DMS 273 (cell line): ENCODE measurements around the gene WDR86.

Experiments used
- DNase-seq: peaks from one replicate; lab custom pipeline; 2025; ENCODE audit not compliant: unreplicated experiment; lab: John Stamatoyannopoulos, UW

WDR86 gene

DNA sequence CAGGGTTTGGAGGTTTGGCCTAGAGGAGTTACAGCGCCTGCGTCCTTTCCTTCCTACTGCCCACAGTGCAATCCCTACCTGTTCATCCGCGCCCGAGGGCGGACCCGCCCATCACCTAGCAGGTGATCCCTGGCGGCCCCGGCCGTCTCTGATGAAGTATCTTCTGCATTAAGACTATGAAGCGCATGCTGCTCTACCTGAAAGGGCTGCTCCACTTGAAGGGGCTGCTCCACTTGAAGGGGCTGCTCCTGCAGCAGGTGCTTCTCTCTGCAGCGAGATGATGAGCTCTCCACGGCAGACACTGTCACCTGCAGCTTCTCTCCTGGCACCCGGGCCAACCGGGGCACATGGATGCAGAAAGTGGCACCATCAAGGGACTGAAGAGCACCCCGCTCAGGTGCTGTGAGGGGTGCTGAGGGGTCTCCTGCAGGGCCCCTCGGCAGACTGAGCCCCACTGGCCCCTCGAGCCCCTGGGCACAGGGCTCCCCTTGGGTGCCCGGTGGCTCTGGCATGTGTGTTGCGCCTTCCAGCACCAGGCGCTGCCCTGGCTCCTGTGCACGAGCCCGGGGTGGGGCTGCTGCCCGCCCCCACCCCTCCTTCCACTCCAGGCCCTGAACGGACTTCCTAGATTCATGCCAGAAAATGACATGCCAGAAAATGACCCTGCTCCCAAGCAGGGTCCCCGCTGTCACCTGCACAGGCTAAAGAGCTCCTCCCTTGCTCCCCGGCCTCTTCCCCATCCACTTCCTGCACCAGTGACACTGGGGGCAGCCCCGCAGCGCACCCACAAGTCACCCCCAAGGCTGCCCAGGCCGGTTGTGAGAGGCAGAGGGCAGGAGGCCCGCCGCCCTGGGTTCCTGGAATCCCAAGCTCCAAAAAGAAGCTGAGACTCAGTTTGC, 29.4 kb downstream of the WDR86 start:
- DNase-seq, result no peak

- no peak for DNase-seq
These were observed 30.2 kb downstream of the WDR86 start for GRCh38 chr7:151379534-151380198.

GRCh38 chr7:151379193-151379520, 30.7 kb downstream of the WDR86 start:
- no peak for DNase-seq

GRCh38 chr7:151378496-151379192, 31.2 kb downstream of the WDR86 start:
- no peak for DNase-seq

DNA sequence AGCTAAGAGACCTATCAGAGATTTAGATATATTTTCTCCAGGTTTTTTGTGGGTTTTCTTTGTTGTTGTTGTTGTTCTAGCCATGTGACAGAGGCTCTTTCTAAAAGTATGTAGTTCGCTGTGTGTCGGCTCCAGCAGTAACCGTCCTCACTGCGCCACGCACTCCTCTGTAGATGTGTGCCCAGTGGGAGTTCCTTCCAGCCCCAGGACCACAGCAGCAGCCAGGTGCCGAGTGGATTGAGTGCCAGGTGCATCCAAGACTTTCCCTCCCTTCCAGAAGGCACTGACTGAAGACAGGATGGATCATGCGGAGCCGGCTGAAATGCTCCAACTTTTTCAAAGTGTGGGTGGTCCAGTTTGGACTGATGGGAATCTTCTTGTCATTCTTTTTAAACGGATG, 31.8 kb downstream of the WDR86 start:
- DNase-seq, result no peak

DNA sequence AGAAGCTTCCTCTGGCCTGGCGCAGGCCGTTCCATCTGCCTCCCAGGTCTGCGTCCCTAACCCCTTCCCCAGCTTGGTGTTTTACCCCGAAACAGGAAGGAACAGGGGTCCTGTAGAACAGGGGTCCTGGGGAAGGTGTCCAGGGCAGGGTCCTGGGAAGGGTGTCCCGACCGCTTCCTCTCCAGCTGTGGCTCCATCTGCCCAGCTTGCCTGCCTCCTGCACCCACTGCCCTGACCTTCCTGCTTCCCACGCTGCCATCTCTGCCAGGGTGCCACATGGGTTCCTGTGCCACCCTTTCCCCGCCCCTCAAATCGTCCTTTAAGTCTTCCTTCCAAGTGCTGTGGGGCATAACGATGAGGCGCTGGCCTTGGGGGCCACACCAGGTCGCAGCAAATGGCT, 32.4 kb downstream of the WDR86 start:
- DNase-seq, result no peak

DNA sequence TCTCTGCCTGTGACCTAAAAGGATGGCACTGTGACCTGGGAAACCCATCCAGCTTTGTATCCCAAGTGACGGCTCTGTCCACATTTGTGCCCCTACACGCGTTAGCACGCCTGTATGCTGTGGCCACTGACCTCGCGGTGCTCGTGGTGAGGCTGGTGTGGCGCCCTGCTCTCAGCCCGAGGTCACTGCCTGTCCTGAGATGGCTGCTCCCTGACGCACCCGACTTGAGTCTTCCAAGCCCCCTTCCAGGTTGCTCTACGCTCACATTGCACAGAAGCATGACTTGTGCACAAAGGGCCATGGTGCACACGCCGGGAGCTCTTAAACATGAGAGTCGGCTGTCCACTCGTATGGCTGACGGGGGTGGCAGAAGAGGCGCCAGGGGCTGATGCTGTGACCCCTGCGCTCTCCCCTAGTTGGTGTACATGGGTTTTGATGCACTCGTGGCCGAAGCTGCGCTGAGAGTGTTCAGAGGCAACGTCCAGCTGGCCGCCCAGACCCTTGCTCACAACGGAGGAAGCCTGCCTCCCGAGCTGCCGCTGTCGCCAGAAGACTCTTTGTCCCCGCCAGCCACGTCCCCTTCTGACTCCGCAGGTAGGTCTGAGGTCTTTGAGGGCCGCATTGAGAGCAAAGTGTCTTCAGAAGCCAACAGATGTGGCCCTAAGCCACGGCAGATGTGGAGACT, 33.5 kb downstream of the WDR86 start:
- DNase-seq, result no peak

DNA sequence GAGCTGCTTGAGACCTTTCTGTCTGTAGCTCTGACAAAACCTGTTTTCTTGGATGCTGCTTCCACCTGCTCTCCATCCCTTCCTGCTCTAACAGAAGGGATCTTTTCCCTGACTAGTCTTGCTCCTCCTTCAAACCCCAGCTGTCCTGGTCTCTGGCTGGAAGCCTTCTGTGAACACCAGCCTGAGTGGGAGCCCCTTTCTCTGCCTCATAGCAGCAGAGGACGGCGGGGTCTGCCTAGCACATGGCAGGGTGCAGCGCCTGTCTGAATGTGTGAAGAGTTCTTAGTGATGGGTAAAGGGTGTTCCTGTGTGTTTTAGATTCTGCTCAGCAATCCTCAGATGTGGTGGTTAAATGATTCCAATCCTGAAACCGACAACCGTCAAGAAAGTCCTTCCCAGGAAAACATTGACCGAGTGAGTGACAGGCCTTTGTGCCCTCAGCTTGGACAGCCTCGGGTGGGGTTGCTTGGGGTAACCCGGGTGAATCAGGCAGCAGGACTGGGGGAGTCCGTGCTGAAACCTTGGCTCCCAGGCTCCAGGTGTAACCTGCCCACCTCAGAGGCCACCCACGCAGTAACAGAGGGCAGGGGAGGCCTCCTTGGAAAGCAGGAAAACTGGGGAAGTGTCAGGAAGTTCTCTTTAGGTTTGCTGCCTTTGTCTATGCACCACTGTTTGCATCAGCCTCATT, 34.2 kb downstream of the WDR86 start:
- no peak for DNase-seq

GRCh38 chr7:151374726-151375125, 35.1 kb downstream of the WDR86 start:
- DNase-seq, result no peak

- DNase-seq, result no peak
These were observed 35.7 kb downstream of the WDR86 start for GRCh38 chr7:151374139-151374538.

DNA sequence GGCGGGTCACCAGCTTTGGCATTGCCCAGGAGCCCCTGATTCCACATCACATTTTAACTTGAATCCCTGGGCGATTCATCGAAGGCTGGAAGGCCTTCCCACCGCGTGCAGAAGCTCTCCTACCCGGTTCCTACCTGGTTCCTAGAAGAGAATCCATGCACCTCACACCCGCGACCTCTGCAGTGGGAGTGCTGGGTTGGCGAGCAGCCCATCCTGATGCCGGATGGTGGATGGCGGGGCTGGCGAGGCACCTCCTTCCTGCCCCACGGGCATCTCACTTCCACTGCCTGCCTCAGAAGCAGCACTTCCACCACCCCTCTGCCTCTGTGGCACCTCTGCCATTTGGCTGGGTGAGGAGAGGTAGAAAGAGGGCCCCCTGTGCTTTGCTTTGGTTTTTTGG, 36.2 kb downstream of the WDR86 start:
- no peak for DNase-seq

DNA sequence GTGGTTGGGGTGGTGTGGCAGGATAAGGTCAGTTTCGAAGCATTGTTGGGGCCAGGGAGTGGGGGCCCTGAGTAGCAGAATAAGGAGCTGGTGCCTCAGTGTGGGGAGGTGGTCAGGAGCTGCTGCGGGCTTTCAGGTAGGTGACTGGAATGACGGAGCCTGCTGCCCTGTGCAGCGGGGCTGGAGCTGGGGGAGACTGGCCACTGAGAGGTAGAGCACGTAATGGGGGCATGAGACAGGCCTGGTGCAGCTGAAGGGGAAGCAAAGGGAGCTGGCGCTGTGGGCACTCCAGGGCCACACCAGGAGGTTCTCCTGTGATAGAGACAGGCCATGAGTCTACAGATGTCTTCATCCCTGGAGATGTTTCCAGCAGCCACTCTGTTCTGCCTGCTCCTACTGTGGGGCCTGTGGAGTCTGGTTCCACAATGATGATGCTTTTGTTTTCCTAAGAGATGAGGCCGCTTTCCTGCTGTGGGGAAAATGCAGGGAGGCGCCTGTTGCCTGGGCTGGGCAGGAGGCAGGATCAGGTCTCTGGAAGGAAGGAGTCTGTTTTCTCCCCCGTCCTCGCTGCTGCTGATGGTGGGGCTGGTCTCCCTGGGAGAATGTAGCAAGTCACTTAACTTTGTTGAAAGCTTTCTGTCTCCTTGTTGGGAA, 37.1 kb downstream of the WDR86 start:
- no peak for DNase-seq

GRCh38 chr7:151371266-151371665, 38.6 kb downstream of the WDR86 start:
- DNase-seq, result no peak

- peak; percentile 92 for DNase-seq
These were observed 41.7 kb downstream of the WDR86 start for GRCh38 chr7:151368136-151368571.

DNA sequence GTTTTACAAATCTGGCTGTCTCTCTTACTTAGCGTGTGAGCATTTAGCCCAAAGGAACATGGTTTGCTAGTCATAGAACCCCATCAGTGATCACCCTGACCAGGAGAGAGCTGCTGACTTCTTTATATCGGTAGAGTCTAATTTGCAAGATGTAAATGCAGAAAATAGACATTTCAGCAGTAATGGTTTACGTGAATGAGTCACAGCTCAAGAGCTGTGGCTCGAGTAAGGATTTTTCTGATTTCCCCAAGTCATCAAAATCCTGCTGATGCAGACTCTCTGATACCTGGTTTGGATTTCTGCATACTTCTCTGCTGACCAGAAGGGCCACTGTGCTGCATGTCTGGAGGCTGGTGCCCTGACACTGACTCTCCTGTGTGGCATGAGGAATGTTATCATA, 42.6 kb downstream of the WDR86 start:
- no peak for DNase-seq

DNA sequence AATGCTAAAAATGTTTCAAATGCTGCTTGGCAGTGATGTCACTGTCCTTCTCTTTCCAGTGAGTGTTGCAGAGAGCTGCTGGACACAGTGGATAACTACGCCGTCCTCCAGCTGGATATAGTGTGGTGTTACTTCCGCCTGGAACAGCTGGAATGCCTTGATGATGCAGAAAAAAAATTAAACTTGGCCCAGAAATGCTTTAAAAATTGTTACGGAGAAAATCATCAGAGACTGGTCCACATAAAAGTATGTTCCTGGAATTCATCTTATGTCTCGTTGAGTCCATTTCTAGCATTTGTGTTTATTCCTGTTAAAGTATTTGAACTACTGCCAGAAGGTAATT, 43.0 kb downstream of the WDR86 start:
- DNase-seq, result no peak

DNA sequence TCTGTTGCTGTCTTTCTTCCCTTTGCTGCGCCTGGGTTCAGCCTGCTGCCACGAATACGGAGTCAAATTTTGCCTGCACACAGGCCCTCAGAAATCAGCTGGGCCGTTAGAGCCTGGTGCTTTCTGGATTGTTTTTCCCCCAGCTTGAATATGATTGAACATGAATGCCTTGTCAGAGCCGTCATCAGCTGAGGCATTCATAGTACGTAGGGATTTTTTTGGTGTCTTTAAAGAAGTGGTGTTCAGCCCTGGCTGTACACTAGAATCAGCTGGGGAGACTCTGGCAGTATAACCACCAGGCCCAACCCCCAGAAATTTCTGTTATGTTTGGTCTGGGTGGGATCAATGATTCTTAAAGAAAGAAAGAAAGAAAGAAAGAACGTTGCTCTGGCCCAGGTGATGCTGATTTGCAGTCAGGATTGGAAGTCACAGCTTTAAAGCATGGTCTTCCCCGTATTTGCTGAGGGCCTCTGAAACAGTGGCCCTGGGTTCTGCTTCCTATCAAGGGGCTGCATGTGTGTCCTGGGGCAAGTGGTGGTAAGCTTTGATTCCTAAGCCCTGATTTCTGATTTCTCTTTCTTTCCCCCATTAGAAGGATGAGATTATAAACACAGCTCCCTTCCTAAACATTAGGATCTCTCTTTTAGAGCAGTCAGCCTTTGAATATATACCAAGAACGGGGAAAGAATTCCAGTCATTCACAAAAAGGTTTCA, 43.5 kb downstream of the WDR86 start:
- DNase-seq, result no peak

GRCh38 chr7:151363182-151363581, 46.7 kb downstream of the WDR86 start:
- DNase-seq, result no peak

GRCh38 chr7:151361193-151361959, 48.5 kb downstream of the WDR86 start:
- DNase-seq, result no peak
